Activated CD4-positive, CD25-positive, alpha-beta regulatory T cell treated with anti-CD3 and anti-CD28 coated beads, Interleukin-2, amount 50 U/mL, for 24 hours (primary cell): ENCODE measurements around the gene MAGED2.
"Not testable (repeated sequence)": the region's sequence is repeated elsewhere in the genome, so short reads cannot be mapped to it uniquely, and the experiment has no call there.

Experiments used
- ATAC-seq, 2 donors: fragments of 150-1000 bp; cut with Tn5 transposase; one replicate each; pipeline ENCODE4 v1.10.0; 2021; ENCODE audit warnings: mild to moderate bottlenecking in 1 of 2, moderate library complexity in 1 of 2

Gene MAGED2, protein sequence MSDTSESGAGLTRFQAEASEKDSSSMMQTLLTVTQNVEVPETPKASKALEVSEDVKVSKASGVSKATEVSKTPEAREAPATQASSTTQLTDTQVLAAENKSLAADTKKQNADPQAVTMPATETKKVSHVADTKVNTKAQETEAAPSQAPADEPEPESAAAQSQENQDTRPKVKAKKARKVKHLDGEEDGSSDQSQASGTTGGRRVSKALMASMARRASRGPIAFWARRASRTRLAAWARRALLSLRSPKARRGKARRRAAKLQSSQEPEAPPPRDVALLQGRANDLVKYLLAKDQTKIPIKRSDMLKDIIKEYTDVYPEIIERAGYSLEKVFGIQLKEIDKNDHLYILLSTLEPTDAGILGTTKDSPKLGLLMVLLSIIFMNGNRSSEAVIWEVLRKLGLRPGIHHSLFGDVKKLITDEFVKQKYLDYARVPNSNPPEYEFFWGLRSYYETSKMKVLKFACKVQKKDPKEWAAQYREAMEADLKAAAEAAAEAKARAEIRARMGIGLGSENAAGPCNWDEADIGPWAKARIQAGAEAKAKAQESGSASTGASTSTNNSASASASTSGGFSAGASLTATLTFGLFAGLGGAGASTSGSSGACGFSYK

DNA sequence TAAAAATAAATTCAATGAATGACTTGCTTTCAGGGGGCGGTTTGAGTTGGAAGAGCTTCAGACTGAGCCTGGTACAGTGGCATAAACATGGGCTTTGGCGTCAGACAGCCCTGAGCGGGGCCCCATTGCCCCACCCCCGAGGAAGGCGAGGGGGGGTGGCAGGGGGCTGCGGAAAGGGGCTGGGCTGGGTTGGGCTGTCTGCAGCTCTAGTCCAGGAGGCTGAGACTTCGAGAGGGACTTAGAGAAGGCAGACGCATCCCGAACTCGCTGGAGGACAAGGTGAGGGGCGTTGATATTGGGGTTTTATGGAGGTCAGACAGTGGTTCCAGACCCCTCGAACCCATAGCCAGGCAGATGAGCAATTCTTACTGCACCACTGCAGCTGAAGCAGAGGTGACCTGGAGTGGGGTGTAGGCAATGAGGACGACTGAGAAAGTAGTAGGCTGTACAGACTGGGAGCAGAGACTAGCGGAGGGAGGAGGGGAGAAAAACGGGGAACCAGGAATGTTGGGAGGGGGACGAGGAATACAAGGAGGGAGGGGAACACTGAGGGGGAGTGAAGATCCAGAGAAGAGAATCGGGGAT, at the start of gene MAGED2:
TSS of gene MAGED2 (plus strand) at position 222 of the 585 bp plus-strand sequence. CDS start 1,587 bp downstream, outside the sequence.
- peak; percentile 28 to 51 for ATAC-seq

DNA sequence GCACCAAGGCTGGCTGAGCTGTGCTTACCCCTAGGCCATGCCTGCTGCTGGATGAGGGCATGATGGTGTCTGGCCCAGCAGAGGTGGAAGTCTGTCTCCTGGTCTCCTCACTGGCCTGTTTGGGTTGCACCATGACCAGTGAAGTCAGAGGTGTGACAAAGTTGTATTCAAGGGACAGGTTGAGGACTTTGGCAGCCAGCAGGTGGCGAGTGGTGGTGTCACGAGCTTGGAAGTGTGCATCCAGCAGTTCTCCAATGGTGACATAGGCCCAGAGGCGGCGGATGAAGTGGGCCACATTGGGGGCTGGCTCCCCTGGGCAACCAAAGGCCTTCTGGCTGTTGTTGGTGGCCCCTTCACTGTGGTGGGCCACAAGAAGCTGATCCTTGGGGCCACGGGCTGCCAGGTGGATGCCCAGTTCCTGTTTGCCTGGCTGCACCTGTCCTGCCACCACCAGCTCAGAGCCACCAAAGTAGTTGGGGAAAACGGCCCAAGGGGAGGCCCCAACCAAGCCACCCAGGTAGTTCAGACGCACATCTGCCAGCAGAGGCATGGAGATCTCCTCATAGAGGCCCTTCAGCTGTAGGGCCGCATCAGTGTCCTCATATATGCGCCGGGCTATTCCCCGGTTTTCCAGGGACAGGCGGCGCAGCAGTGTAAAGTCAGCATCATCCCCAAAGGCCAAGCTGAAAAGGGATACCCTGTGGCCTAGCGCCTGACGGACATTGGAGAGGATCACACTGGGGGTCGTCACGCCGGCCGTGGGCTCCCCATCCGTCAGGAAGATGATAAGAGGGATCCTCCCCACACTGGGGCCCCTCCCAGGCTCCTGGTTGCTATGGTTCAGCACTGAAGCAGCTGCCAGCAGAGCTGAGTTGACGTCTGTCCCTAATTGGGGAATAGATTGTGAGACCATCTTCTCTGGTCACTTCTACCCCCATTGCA, 49.2 kb upstream of the MAGED2 start:
- no peak for ATAC-seq

DNA sequence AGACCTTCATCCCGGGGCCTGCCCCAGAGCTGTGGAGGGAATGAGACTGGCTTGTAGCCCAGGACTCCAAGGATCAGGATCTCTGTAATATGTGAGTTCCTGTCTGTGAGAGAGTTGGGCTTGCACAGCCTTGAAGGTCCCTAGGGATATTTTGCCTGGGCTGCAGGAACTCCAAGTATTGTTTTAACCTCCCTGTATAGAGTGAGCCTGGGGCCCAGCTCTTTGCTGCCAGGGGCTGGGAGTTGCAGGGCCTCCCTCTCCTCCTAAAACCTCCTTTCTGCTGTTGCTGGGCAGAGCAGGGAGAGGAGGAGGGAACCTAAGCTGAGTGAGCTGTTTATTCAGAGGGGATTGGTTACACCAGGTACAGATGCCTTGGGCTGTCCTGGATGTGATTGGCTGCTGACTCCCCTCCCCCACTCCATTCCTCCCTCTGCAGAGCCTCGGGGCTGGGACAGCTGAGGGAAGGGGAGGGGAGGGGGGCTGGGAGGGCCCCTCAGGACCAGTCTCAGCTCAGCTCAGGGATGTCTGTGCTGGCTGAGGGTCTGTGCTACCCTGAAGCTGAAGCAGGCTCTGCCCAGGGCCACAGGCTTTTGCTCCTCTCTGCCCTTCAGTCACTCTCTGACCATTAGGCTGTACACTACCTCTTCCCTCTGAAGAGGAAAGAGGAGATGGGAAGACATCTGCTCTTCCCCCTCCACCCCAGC, 33.0 kb upstream of the MAGED2 start:
- not testable (repeated sequence) for ATAC-seq

DNA sequence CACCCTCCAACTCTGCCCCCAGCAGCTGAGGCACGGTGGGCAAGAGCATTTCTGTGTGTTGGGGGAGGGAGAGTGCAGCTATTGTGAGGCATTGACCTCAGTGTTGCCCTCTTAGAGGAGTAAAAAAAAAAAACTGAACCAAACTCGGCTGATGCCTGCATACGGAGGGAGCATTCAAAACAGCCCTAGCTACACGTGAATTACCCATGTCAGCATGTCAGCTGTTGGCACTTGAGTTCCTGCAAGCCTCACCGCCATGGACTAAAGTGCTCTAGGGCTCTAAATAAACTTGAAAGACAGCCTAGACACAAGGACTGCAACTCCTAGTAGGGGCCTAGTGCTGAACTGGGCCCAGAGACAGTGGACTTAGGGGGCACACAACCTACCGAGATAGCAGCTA, 31.5 kb upstream of the MAGED2 start:
- ATAC-seq = no peak

DNA sequence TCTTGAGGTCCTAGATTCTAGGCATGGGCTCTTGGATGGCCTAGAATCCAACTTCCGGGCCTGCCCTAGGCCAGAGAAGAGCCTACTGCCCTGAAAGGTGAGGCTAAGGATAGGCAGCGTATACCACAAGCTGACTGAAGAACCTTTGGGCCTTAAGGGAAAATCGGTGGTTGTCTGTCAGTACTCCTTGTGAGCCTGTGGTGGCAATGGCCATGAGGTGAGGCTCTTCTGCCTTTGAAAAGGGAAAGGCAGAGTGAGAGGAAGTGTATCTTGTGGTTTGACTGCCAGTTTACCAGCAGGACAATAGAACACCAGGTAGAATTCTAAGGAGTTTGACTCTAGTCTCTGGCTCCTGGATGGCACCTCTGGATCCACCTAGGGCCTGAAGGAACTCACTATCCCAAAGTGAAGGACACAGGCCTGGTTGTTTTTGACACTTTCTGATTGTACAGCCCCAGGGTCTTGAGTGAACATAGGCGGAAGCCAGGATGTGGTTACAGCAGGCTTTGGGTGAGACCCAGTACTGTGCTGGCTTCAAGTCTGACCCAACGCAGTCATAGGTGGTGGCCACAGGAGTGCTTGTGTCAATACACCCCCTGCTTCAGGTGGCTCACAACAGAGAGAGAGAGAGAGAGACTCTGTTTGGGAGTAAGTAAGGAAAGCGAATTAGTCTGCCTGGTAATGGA, 30.4 kb upstream of the MAGED2 start:
- ATAC-seq = no peak

DNA sequence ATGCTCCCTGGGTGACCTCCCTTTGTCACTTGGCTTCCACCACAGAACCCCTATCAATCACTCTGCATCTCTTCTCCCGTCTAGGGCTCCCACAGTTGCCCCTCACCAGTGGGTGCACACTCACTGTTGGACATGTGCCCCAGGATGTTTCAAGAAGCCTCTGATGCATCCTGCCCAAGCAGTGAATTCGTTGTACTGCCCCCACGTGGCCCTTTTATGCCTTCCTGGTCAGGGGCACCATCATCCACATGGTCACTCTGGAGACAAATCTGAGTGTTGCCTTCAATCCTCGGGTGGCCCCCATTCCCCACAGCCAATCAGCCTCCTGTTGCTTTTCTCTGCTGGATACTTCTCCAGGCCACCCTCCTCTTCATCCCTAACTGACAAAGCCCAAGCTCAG, 21.6 kb upstream of the MAGED2 start:
- no peak for ATAC-seq

DNA sequence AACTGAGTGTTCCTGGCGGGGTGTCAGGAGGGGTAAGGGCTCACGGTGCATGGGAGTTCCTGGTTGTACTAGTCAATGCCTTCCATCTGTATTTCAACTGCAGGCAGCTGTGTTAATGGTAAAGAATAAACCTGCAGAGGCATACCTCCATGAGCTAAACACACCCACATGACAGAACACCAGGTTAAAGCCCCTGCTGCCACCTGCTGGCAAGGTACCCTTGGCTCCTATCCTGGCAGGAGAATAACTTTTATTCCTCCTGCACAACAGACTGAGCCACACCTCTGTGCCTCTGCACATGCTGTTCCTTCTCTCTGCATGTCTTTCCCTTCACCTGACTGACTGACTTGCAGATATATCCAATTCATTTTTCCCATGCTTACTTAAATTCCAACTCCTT, 20.6 kb upstream of the MAGED2 start:
- peak in 1 of 2 donors; percentile 48 for ATAC-seq

DNA sequence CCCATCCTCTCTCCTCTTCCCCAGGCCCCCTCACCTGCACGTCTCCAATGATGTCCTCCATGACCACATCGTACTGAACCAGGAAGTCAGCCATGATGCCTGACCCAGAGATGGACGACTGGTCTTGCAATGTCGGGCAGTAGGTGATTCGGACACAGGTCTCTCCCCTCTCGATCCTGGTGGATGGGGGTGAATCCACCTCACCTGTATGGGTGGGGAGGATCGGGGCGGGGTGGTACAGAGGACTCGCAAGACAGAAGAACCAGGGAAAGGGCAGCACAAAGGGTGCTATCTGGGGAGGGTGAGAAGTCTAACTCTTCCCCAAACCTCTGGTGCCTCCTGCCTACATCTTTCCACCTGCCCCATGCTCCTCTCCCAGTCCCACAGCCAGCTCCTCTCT, 19.1 kb upstream of the MAGED2 start:
- ATAC-seq = no peak

DNA sequence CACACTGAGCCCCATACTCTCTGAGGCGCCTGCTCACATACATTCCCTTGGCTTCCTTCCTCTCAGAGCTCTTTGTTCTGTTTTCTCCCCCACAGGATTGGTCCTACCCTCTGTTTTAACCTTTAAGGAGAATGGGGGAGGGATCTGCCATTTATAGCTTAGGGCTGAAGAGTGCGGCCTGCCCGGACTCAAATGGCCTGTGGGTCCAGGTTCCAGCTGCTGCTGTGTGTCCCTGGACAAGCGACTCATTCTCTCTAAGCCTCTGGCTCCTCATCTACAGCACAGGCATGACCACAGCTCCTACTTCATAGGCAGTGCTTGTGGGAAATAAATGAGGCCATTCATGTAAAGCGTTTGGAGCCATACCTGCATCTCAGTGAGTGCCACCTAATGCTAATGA, 18.1 kb upstream of the MAGED2 start:
- not testable (repeated sequence) for ATAC-seq

DNA sequence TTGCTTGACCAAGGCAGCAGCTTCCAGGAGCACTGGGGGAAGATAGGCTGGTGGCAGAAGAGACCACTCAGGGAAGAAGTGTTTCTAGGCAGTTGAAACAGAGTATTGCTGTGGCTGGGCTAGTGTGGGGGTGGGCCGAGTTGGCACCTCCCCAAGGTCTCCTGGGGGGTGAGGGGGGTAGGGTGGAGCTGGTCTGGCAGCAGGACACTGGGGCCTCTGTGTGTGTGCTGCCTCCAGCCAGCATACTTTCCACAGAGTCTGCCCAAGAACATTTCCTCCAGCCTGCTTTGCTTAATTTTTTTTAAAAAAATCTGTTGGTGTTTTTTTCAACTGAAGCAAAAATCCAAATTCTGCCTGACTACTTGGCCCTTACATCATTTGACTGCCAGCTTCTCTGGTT, 13.5 kb upstream of the MAGED2 start:
- no peak for ATAC-seq

DNA sequence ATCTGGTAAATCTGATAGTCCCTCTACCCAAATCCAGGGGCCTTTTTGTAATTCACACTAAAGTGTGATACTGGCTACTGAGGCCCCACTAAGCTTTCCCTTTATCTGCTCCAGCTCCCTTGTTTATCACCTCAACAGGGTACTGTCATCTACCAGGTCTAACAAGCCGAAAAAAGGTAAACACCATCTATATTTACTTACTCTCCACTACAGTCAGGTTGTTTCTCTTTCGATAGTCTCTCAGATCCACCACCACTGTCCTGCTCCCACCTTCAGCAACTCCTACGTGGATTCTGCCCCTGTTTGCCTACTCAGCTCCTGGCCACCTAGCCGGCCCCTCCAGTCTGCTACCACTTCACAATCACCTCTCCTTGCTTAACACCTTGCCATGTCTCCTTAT, 12.8 kb upstream of the MAGED2 start:
- ATAC-seq = no peak

DNA sequence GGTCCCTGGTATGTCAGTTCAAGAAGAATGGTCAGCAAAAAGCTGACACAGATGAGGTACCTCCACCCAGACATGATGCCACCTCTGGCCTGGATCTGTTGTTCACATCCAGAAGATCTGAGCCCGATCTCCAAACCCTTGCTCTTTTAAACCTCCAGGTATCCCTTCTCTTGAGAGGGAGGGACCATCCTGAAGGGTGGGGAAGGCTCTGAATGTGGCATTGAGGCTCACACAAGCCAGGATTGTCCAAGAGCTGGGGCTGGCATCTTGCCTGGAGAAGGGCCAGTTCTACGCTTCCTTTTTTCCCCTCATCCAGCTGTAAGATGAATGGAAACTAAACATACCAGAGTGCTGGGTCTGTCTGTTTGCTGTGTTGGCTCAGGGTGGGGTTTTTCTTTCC, 9.4 kb upstream of the MAGED2 start, which contains the start of gene ITIH6:
TSS of gene ITIH6 (minus strand) at position 119 of the 400 bp plus-strand sequence. CDS start at position 74, 45 bp downstream.
- ATAC-seq = no peak

DNA sequence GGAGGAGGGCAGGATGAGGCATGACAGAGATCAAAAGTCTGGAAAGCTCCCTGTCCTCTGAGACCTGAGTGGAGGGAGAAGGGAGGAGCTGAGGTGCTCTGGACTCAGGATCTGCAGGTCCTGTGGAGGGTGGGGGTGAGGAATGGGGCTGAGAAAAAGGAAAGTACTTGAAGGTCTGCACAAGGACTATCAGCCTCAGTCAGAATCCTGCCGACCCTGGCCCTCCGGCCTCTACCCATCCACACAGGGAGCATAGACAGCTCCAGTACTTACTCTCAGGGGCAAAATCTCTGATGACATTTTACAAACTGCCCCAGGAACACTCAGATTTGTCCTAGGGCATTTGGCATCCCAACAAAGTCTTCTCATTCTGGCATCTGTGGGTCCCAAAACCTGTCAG, 8.5 kb upstream of the MAGED2 start:
- no peak for ATAC-seq

DNA sequence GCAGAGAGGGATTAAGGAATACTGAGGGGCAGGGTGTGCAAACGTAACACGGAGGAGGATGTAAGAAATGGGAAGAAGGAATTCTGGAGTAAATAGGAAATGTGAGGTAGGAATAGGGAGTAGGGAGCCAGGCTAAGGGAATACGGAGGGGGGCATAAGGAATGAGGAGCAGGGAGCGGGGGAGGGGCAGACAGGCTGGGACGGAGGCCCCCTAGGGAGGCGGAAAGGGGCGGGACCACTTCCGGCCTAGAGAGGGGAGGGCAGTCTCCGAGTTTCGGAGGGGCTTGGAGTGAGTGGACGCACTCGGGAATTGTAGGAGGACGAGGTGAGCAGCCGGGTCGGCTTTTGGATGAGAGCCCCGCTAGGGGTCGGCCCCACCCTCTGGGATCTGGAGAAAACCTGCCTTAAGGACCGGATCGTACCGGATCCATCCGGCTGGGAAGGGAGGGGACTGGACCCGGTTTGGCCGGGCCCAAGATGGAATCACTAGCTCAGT, 612 bp downstream of the MAGED2 start:
- peak; percentile 29 to 32 for ATAC-seq

DNA sequence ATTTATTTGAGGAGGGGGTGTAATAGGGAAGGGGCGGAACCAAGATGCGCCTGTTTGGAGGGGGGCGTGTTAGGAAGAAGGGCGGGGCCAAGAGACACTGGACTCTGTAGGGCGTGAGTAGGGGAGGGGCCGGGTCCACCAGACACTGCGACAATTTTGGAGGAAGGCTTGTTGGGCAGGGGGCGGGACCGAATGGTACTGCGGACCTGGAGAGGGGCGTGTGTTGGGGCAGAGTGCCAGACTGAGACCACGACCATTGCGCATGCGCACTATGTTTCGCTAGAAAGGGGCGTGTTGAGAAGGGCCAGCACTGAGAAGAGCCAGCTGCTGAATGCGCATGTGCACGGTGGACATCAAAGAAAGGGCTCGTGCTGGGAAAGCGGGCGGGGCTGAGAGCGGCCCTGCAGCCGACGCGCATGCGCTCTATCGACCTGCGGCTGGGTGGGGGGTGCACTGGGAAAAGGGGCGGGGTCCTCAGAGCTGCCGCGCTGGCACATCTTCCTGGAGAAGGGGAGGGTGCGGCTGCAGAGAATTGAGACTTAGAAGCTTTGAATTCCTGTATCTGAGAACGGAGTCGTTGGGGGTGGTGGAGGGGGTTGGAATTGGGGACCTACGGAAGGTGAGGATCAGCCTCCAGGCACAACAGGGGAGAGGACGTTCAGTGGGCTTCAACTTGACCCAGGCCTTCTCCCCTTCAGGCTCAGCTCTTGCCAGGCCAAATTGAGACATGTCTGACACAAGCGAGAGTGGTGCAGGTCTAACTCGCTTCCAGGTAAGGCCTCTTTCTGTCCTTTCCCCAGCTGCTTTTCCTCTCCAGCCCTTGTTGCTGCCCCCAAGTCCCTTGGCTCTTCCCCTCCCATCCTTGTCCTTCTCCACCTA, 1.3 kb downstream of the MAGED2 start:
- ATAC-seq = peak; percentile 78 to 86

DNA sequence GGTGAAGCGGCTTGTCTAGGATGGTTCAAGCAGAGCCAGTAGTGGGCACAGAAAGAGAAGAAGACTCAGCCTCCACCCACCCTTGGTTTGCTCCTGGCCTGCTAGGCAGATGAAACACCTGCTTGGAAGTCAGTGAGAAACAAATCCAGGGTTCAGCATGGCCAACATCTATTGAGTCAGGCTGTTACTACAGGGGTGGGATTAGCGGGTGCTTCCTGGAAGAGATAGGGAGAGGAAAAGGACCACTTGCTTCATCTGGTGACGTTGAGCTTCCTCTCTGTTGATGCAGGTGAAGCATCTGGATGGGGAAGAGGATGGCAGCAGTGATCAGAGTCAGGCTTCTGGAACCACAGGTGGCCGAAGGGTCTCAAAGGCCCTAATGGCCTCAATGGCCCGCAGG, 3.0 kb downstream of the MAGED2 start:
- no peak for ATAC-seq

DNA sequence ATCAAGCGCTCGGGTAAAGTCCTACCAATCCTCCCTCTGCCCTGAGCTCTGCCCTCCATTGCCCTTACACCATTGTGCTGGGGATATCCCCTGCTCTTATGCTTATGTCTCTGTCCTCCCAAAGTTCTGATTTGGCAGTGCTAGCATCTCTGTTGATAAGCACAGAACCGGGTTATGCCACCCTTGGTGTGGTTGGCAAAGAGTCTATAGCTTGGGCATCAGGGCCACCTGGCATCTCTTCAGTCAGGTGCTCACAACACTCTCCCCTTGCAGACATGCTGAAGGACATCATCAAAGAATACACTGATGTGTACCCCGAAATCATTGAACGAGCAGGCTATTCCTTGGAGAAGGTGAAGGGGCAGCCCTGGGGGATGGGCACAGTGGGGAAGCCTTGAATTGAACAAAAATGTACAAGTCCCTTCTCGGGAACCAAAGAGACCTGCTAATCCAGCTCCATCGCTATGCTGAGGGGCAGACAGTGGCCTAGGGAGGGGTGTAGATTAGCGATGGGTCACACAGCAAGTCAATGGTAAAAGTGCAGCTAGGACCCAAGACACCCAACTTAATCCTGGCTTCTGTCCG, 3.8 kb downstream of the MAGED2 start:
- ATAC-seq = no peak

DNA sequence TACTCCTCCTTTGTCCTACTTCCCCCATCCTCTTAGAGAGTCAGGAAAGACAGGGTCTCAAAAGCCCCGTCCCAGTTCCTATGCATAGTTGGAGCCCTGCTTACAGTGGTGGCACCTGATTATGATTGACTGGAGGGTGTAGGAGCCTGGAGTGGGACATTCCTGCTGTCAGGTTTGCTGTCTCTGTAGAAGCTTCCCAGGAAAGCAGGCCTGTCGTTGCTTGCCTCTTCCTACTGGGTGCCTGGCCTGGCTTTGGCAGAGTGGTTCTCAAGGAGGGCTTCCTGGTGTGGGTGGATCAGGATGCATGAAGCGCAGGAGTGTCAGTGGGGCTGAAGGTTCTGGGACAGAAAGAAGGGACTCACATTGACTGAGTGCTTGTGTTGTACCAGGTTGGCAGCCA, 4.8 kb downstream of the MAGED2 start:
- no peak for ATAC-seq

DNA sequence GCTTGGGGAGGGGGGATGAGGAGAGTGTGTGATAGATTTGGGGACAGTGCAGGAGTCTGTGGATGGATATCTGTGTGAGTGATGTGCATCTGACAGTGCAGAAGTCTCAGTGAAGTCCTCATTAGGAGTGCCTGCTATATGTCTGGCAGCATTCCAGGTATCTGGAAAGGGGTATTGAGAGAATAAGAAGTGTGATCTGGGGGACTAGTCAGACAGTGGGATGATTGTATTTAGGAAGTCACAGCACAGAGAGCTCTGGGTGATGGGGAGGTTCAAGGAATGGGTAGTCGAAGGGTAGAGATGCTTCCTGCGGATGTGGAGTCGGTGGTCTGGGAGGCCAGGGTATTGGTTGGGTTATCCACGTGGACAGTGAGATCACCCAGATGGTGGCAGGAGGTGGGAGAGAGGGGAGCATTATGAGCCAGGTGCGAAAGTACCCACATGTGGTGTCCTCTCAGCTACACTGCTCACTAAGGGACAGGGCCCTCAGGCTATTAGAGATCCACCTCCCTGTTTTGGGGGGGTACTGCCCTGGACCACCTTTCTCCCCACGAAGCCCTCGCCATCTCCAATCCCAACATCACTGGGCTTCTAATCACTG, 9.8 kb downstream of the MAGED2 start:
- no peak for ATAC-seq
